Measurements from ENCODE around the gene E2F6. TPM values are rescaled to one million over a fixed set of nuclear protein-coding genes. Genes with fewer than 3 reads are reported as not detected.

The E2F6 gene
- total and polyA plus RNA-seq, 2 of the 4 experiments (the other 2 are of a cell fraction), result 8.2 to 10.9 TPM

- TF ChIP-seq FOS (IDR thresholded peaks at IDR 0.05; ENCODE audit: low read depth, low read length) (no peak), MXI1 (IDR thresholded peaks at IDR 0.05; ENCODE audit: borderline replicate concordance, low read depth, low read length) (no peak), RFX5 (IDR thresholded peaks at IDR 0.05; ENCODE audit: low read depth, low read length) (no peak), RCOR1 (IDR thresholded peaks at IDR 0.05; ENCODE audit: insufficient replicate concordance, low read length) (no peak), POLR2A (IDR thresholded peaks at IDR 0.05; ENCODE audit: low read depth, low read length) (no peak), NFE2L2 (IDR thresholded peaks at IDR 0.05; ENCODE audit: low read depth, low read length) (no peak)
- POLR2A ChIA-PET (ENCODE audit: unreplicated experiment), result no interaction called here
Measured at GRCh38 chr2:11422901-11423435, 43.0 kb downstream of the E2F6 start.

More at GRCh38 chr2:11422901-11423435, 43.0 kb downstream of the E2F6 start:
- Histone ChIP-seq H2AK9ac (replicated peaks; ENCODE audit: low read depth, low read length, poor library complexity) (no peak overlapping the region), H3K79me1 (ENCODE audit: low read depth in 1 of 2, low read length in 2 of 2) (no peaks in the 10 kb centered on the region), H3K27me3 (ENCODE audit: control insufficient read depth, insufficient read depth, low read length) (no peaks in the 10 kb centered on the region), H2BK5ac (ENCODE audit: low read depth, low read length, poor library complexity, severe bottlenecking) (no peak overlapping the region), H3K9me3 (ENCODE audit: control insufficient read depth, insufficient read depth, low read length) (peaks cover 1% of the 10 kb centered on the region), H3K36me3 (ENCODE audit: control insufficient read depth, insufficient read depth, low read length) (no peaks in the 10 kb centered on the region), H2BK20ac (ENCODE audit: low read depth, low read length) (no peak overlapping the region), H3K9me1 (ENCODE audit: insufficient read depth, low read length) (no peaks in the 10 kb centered on the region), H3K4me3 (ENCODE audit: insufficient read depth, low read depth, low read length) (no peak overlapping the region), H2BK120ac (ENCODE audit: low read depth, low read length) (no peak overlapping the region), H4K20me1 (ENCODE audit: insufficient read depth, low read length) (no peaks in the 10 kb centered on the region), H3K4me1 (ENCODE audit: control insufficient read depth, insufficient read depth, low read length) (no peaks in the 10 kb centered on the region), H4K8ac (ENCODE audit: low read depth in 2 of 2, low read length in 2 of 2) (no peak overlapping the region), H2AK5ac (ENCODE audit: low read depth, low read length) (no peak overlapping the region), H3K27ac (ENCODE audit: insufficient read depth, low read length) (no peak overlapping the region), H3K18ac (ENCODE audit: low read depth, low read length) (no peak overlapping the region), H3K9ac (ENCODE audit: low read depth, low read length) (no peak overlapping the region), H3K23ac (ENCODE audit: low read depth, low read length) (no peak overlapping the region), H4K5ac (ENCODE audit: low read depth, low read length) (no peak overlapping the region), H2AFZ (replicated peaks; ENCODE audit: low read length, poor library complexity) (no peak overlapping the region), H3K4ac (ENCODE audit: low read depth, low read length) (no peak overlapping the region), H4K91ac (ENCODE audit: insufficient read depth, low read depth, low read length) (no peak overlapping the region), H3K14ac (replicated peaks; ENCODE audit: low read depth, low read length) (no peak overlapping the region), H3K4me2 (ENCODE audit: low read depth, low read length) (no peak overlapping the region), H3K56ac (ENCODE audit: extremely low read depth, insufficient read depth, low read length) (no peak overlapping the region), H2BK15ac (ENCODE audit: low read depth, low read length) (no peak overlapping the region)
- ATAC-seq (ENCODE audit: low read depth), result no peak
- intact Hi-C loops (cut with micrococcal nuclease) (no loop called here), in situ Hi-C loops (cut with MboI; ENCODE audit: low sequenced_read_pairs) (no loop called here), dilution Hi-C loops (cut with HindIII; ENCODE audit: low sequenced_read_pairs, unreplicated experiment) (no loop called here)
- DNase-seq, result no peak
- CTCF ChIA-PET, result no interaction called here
- no CpG with 5 or more reads among the region's 4 CpGs for WGBS, 2 experiments (ENCODE audit: extremely low coverage in 2 of 2, insufficient read length in 1 of 2)
- no TSS peak for BruUV-seq (replicated peaks)
